GM12801 (cell line): ENCODE data around the gene PAM.

Experiments
- TF ChIP-seq, protein P1 (sequence below): IDR thresholded peaks from one replicate; pipeline ENCODE4 v1.5.1; 2011; ENCODE audit warnings: control low read depth; ENCODE audit not compliant: insufficient read length; ENCODE audit errors: extremely low read depth

PAM gene

DNA sequence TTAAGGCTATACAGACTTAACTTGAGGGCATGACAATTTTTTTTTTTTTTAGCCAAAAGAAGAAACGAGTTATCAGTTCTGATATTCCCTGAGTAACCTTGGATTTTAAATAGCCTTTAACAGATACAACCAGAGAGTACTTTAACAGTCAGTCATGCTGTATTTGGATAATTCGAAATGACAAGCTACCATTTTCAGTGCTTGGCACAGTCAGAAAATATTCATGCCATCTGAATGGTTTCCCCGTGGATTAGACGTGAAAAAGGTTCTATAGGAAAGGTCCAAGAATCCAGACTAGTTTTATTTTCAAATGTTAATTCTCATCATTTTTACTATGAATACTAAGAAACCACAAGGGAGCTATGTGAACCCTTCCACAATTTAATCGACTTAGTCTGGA, 165.7 kb downstream of the PAM start:
- TF ChIP-seq, protein P1, sequence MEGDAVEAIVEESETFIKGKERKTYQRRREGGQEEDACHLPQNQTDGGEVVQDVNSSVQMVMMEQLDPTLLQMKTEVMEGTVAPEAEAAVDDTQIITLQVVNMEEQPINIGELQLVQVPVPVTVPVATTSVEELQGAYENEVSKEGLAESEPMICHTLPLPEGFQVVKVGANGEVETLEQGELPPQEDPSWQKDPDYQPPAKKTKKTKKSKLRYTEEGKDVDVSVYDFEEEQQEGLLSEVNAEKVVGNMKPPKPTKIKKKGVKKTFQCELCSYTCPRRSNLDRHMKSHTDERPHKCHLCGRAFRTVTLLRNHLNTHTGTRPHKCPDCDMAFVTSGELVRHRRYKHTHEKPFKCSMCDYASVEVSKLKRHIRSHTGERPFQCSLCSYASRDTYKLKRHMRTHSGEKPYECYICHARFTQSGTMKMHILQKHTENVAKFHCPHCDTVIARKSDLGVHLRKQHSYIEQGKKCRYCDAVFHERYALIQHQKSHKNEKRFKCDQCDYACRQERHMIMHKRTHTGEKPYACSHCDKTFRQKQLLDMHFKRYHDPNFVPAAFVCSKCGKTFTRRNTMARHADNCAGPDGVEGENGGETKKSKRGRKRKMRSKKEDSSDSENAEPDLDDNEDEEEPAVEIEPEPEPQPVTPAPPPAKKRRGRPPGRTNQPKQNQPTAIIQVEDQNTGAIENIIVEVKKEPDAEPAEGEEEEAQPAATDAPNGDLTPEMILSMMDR = no peak

DNA sequence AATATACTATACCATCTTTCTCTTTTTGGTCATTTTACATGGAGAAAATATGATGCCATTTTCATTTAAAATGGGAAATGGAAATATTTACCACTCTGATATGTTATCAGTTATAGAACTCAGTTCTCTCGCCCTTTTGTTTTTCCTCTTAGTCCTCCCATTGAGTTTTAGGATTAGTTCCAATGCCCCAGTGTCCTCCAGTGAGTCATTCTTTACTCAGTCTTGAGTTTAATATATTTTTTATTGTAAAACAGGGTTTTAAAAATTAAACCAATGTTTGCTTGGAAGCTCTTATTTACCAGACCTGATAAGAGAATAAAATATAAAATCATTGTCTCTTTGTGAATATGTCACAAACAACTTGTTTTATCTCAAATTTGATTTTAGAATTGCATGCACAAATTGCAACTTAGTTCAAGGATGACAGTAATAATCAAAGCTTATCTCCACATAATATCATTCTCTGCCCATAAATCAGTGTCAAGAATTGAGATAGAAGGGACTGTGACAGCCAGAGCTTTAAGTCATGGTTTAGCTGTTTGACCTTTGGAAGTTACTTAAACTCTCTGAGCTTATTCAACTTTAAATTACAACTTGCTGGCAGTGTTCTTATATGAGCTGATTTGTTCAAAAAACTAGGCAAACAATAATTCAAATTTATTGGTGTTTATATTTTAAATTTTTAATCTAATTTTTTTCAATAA, 166.4 kb downstream of the PAM start:
- TF ChIP-seq, protein P1 = no peak

DNA sequence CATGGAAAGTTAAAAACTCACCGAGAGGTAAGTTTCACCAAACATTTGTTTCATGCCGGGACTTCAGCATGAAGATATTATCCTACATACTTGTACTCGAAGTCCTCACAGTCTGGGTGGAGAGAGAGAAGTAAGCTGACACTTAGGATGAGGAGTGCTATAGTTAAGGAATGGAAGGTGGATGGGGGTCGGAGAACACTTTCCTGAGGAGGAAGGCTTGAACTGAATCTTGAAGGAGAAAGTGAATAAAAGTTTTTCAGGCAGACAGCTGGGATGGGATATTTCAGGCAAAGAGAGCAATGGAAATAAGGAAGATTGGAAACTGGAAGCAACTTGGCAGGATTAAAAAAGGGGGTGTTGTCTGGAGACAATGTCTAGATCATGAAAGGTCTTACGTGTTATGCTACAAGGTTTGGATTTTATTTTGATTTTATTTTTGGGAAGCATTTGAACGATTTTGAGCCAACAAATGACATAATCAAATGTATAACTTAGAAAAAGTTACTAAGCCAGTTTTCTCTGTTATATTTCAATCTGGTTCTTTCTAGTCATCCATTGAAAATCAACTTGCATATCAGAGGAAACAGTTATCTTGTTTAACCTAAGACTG, 167.1 kb downstream of the PAM start:
- TF ChIP-seq, protein P1 = no peak

DNA sequence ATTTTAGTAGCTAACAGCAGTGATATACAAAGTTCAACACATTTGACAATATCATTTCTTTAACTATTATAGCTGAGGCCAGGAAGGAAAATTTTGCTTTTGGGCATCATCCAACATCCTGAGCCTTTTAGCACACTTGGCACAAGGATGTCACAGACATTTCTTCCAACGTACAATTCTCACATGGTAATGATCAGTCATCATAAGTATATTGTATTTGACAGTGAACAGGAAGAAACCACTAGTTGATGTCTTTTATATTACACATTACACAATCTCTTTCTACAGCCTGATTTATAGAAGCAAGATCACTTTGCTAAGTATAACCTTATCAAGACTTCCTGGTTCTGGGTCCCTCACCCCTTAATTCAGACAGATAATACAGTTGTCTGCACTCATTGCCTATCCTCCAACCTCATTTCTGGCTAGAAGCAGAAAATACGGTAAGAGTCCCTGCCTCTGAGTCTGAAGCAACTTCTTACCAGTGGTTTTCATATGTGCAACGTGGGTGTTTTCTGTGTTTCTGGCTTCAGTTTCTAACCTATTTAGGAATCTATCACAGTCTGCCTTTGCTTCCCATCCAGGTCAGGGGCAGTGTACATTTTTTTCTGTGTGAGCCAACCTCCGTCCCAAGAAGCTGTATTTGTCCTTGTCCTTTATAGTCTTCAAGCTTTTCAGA, 167.8 kb downstream of the PAM start:
- TF ChIP-seq, protein P1 = no peak

DNA sequence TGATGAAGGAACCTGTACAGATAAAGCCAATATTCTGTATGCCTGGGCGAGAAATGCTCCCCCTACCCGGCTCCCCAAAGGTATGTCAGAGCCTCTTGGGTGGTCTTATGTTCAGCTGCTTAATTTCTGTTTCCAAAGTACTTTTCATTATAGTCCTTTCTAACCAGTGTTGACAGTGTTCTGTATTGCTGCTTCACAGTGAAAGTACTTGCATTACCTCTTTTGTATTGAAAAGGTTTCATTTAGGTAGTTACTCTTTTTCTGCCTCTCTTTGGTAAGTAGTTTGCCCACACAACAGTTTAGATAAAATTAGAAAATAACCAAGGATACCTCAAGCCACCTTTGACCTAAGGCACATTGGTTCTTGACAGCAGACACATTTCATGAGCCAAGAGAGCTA, 169.9 kb downstream of the PAM start:
- TF ChIP-seq, protein P1 = no peak

DNA sequence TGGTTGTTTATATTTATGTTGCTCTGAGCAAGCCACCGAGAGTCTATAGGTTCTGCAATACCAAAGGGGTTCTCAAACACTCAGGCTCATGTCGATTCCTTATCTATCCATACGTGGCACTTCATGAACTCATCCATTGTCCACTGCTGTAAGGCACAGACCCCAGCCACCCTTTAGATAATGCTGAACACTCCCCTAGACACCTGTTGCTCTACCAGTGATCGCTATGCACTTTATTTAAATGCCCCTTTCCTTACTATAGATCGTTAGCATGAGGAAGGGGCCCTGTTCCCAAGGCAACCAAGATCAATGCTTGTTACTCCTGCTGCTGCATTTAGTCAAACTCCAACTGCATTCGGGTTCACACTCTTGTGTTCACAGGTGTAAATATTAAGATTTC, 171.9 kb downstream of the PAM start:
- TF ChIP-seq, protein P1 = no peak

DNA sequence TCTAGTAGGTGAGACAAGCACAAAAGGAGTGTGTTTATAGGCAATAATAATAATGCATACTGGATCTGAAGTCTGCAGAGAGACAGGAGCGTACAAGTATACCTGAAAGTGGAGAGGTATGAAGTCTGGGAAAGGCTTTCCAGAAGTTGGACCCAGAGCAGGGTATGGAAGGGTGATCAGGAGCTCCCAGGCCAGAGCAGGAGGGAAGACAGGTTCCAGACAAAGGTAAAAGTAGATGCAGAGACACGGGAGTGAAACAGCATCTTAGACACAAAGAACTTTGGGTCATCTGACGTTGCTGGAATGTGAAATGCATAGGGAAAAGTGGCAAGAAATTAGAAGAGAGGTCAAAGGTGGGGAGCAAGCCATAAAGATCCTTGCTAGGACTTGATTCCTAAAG, 175.1 kb downstream of the PAM start:
- TF ChIP-seq, protein P1 = no peak
